Fibroblast of skin of left biceps (primary cell): ENCODE results near the gene WDR1.

Source experiments
- DNase-seq, 2 experiments: peaks; one replicate each; pipeline ENCODE4 v3.0.0-alpha.2; 2013; ENCODE audit warnings: low read depth in 2 of 2

The WDR1 gene

GRCh38 chr4:10116569-10117358, at the start of gene WDR1:
Gene WDR1 (minus strand): TSS chr4:10116799. CDS start chr4:10116666, 133 bp downstream.
- peak; percentile 85 to 86 for DNase-seq

DNA sequence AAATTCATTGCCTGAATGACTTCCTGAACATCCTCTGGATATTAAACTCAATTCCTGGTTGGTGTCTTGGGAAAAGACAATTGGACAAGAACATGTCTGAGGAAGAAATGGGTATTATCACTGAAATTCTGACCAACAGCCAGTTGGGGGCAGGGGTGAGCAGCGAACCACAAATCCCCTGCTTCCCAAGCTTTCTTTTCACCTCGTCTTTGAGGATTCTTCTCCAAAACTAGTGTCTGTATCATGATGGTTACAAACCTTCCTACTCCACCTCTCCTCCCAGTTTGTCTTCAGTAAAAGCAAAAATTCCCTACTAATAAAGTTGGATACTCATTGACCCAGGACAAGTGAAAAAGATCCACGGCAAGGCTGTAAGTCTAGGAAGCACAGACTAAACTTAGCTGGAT, 48.3 kb upstream of the WDR1 start:
- DNase-seq: no peak

DNA sequence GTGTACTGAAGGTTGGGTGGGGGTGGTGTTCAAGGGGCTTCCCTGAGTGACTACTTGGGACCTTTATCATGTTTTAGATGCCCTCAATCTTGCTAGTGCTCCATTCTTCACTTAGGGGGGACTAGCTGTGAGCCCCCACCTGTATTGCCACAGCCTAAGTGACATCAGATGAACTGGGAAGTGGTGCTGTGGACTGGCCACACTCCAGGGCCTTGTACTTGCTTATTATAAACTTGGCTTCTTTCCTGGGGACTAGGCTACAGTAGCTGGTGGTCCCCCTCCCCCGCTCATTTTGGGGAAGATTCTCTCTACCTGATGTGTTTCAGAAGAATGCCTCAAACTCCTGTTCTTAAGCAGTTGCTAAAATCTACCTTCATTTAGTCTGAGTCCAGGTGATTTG, 46.7 kb upstream of the WDR1 start:
- DNase-seq: no peak

GRCh38 chr4:10162341-10163000, 45.9 kb upstream of the WDR1 start:
- DNase-seq: no peak

- DNase-seq: no peak
Measured at GRCh38 chr4:10161840-10162239, 45.2 kb upstream of the WDR1 start.

GRCh38 chr4:10161146-10161545, 44.5 kb upstream of the WDR1 start:
- DNase-seq: no peak

DNA sequence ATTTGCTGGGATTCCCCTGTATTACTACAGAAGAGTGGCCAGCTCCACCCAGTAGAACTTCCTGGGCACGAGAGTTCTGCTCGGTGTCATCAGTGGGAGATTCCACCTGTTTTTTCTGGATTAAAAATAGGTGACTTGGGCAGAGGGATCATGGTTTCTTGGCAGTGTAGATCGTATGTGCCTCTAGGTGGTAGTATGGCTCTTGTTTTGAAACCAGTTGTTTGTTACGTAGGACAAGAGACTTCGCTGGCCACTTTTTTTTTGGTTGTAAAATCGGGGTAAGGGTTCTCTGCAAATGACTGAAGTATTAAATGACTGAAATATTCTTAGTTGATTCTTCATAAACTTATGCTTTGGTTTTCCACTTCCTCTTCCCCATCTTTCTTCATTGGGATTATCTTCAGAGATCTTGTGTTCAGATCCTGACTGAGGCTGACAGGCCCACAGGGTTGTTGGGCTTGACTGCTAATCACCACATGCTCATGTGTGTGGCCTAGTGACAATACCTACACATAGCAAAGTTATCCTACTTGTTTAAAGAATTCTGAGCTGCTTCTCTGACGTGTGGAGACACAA, 43.8 kb upstream of the WDR1 start:
- no peak for DNase-seq

DNA sequence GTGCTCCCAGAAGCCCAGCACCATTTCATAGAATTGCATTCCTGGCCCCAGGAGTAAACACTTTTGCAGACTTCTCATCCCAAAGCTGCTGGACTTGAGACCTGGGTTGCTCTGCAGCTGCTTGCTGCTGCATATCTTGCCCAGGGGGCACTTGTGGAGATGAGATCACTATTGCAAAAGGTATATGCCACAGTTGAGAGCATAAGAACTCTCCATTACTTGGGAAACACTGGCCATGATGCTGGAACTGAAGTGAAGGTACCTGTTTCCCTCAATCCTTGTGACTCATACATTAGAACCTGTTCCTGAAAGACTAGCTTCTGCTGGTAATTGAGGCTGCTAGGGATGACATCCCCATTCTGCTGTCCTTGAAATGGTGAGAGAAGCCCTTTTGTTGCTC, 43.1 kb upstream of the WDR1 start:
- DNase-seq: no peak

DNA sequence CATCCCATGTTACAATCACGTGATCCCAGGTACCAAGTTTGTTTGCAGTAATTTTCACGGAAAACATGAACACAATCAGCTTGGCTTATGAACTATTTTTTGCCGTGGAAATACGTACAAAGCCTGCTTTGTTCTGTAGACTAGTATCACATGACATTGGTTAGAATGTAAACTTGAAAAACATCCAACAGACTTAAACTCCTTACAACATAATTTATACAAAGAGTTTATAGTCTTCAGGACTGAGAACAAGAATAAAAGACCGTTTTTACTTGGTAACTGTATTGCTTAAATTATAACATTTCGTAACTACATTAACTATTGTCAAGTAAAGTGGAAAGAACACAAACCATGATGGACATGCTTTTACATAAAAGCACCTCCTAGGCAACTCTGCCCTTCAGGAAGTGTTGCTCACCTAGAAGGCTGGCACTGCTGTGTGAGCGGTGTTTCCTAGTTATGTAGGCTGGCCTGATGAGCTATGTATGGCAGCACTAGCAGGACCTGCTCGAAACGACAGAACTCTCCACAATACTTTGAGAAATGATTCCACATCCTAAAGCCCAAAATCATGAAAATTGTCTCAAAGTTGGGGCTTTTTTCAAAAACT, 41.8 kb upstream of the WDR1 start:
- no peak for DNase-seq

DNA sequence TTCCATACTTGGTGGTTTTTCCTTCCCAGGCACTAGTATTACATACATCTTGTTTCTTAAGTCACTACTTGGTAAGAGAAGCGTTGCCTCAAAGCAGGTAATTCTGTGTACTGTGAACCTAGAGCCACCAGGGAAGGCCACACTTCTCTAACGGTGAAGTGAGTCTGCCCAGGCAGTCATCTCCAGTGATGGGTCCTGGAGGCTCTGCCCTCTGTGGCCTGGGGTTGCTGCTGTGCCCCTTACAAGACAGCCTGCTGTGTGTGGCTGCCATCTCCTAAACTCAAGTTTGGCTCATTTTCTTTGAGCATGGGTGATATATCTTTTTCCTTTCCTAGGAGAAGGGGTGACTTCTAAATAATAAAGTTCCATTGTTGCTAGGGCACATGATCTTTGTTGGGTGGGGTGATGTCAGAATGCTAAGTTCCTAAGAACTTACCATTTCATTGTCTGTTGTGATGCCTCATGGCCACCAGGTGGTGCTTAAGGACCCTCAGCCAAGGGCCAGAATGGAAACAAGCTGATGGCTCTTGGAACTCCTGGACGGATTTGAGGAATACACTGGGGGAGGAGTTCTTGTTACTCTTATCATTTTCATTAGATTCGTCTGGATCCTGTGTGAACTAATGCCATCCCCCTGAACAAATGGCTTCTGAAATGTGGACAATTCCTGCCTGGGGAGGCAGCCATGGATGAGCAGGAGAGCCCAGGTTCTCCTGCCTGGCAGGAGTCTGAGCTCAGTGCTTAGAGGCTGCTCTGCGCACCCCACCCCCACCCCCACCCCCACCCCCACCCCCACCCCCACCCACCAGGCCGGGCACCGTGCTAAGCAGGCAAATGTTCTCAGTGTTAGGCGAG, 41.1 kb upstream of the WDR1 start:
- peak; percentile 26 to 29 for DNase-seq

DNA sequence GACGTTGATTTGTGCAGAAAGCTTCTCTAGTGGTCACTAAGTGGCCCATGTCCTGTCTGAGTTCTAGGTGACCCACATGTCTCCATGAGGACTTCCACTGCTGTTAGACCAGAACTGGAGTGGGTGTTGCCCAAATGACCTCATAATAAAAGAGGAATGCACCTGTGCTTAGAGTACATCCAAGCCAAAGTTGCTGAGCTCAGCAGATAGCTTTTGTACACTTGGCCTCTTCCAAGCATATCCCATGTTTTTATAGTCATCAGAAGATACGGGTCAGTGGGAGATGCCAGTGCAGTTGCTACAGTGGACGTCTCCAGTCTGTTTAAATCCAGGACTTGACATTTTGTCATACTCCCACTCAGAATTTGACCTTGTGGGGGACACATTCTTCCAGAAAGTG, 37.6 kb upstream of the WDR1 start:
- DNase-seq: no peak

- no peak for DNase-seq
Measured at GRCh38 chr4:10153161-10153560, 36.6 kb upstream of the WDR1 start.

DNA sequence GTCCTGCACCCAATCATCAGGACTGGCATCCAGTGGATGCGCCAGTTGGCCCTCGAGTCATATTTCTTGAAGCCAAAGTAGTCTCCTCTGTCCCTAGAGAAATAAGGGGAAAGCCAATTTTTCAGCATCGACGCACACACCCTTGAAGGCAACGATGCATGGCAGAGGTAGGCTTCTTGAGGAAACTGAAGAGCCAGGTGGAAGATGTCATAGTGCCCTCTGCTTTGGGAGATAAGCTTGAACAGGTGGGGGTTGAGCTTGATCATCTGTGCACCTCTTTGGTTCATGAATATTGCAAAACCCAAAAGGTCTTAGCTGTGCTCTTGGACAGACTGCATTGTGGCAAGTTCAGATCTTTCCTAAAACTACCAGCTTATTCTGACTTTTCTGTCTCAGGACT, 34.6 kb upstream of the WDR1 start:
- DNase-seq: no peak

DNA sequence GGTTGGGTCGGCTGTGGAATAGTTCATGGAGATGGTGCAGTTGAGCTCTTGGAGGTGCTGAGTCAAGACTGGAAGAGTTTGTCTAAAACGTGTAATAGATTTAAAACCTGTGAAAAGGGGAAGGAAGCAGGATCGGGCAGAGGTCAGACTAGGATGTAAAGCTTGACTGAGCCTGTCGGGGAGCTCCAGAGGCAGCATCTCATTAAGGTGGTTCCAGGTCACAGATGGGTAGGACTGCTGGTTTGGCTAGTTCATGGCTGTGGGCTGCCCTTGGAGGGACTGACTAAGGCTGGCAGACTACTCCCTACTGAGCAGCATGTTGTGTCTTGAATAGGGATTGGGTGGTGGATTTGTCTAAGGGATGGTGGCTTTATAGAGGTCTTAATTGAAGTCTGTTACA, 28.4 kb upstream of the WDR1 start:
- no peak for DNase-seq

DNA sequence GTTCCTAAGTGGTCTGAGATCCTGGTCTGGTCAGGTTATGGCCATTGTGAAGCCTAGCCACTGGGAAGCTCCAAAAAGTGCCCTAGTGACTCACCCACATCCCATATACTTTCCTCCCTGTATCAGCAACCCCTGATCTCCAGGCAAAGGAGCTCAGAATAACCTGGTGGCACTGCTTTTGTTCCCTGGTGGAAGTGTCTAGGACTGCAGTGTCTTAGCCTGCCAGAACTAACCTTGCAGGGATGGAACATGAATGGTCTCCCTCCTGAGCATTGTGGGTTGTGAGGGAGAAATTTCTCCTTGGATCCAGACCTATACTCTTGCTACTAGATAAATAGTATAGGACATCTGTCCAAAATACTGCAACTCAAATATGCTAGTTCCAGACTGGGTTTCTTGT, 27.9 kb upstream of the WDR1 start:
- DNase-seq: no peak

GRCh38 chr4:10143171-10143570, 26.6 kb upstream of the WDR1 start:
- no peak for DNase-seq

DNA sequence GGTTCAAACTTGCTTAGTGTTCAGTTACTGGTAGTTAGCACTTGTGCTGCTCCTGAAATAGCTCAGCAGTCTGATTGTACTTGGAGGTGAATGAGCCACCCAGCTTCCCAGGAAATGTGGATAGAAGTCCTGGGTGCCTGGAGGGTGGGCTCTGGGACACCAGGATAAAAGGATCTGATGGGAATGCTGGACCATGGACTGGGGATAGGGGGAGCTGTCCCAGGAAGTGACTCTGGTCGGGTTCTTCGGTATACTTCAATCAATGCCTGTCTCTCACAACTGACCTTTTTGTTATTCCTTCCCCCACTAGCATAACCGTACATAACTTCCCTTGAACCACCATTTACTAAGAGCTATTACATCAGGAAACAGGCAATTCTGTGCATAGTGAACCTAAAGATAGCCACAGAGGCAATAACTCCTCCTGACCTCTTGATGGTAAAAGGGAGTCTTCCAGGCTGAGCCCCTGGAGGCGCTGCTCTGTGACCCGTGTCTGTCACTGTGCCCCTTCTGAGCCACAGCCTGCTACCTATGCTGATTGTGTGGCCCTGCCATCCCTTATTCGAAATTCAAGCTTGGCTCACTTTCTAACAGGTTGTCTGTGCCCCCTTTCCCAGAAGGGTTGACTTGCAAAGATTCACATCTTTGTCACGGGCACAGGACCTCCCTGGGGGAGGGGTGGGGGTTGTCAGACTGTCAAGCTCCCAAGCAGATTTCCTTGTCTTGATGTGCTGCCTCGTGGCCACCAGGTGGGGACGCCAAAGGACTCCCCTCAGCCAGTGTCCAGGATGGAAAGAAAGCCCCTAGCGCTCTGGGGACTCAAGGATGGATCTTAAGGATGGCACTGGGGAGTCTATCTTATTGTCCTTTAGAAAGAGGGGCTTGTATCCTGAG, 24.5 kb upstream of the WDR1 start:
- DNase-seq: no peak

- DNase-seq: no peak
Measured at GRCh38 chr4:10139518-10139917, 22.9 kb upstream of the WDR1 start.

DNA sequence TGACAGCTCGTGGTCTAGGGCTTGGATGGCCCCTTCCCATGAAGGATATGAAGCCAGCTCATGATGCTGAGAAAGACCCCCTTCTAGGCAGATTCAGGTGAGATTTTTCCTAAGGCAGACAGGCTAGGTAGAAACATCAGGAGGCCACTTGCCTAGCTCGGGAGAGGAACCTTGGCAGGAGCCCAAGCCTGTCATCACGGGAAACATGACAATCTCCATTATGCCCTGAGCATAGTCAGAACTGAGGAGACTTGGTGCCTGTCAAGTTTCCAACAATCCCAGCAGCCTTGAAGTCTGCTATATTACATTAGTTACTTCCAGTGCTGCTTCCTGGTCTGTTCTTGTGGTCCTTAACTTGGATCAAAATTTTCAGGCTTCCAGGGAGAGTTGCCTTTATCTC, 18.7 kb upstream of the WDR1 start:
- no peak for DNase-seq

GRCh38 chr4:10134141-10134540, 17.5 kb upstream of the WDR1 start:
- DNase-seq: no peak

GRCh38 chr4:10131202-10131601, 14.6 kb upstream of the WDR1 start:
- DNase-seq: no peak
